GM23338 (cell line): ENCODE measurements around the gene CLDN24. TPM values are rescaled to one million over a fixed set of nuclear protein-coding genes. Genes with fewer than 3 reads are reported as not detected.

Experiments used
- CREB1 ChIP-seq: fragments of 250-450 bp; sonication (Bioruptor Pico); IDR thresholded peaks from 2 replicates; pipeline ENCODE4 v1.5.0; 2020; ENCODE audit warnings: low read depth, mild to moderate bottlenecking, moderate library complexity
- NANOG ChIP-seq: IDR thresholded peaks from 2 replicates; pipeline ENCODE4 v1.6.1; 2016; ENCODE audit warnings: antibody characterized with exemption, borderline replicate concordance
- POLR2AphosphoS5 ChIP-seq: IDR thresholded peaks from 2 replicates; pipeline ENCODE4 v1.6.1; 2016; ENCODE audit warnings: antibody characterized with exemption, low read depth
- REST ChIP-seq: IDR thresholded peaks from one replicate; pipeline ENCODE4 v1.6.1; 2018; ENCODE audit warnings: antibody characterized with exemption; ENCODE audit not compliant: unreplicated experiment
- polyA plus RNA-seq: library from polyadenylated mRNA; unstranded; fragments of >200 nt; fragmentation: Nextera tagmentation; extraction: Ambion mirVana; gene quantifications from 2 replicates; pipeline ENCODE4 v1.2.1, GENCODE V29; 2016
- total RNA-seq: library from RNA; depleted of rRNA; stranded (reverse); fragments of >200 nt; shearing (Covaris generic); gene quantifications from 2 replicates; pipeline ENCODE4 v1.2.3, GENCODE V29; 2014; rRNA removed

CLDN24 gene
- total and polyA plus RNA-seq, 2 experiments from 2014 or later, result not detected

DNA sequence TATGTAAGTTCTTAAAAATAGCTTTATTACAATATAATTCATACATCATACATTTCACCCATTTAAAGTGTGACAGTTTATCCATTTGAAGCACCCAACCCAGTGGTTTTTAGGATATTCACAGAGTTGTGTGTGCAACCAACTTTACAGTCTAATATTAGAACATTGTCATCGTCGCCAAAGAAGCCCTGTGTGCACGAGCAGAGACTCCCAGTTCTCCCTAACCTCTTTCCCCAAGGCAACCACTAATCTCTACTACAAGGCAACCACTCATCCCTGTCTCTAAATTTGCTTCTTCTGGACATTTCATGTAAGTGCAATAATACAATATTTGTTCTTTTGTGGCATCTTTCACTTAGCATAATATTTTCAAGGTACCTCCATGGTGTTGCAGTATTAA is 49.8 kb downstream of the CLDN24 start (continued):
- no peak for TF ChIP-seq REST
- no peak for TF ChIP-seq CREB1 (CRISPR knock-in tag)
- TF ChIP-seq NANOG, result no peak
- no peak for TF ChIP-seq POLR2AphosphoS5

Other genes with a start within 250 kb of the CLDN24 start
- 64.7 and 74.2 TPM in 2 replicates for gene WWC2, start 223.2 kb downstream of the CLDN24 start, total RNA-seq
- 48.9 and 50.5 TPM in 2 replicates for gene WWC2, start 223.2 kb downstream of the CLDN24 start, polyA plus RNA-seq
- not detected in 2 replicates for gene CLDN22, start 2.1 kb downstream of the CLDN24 start, total RNA-seq
- not detected in 2 replicates for gene CLDN22, start 2.1 kb downstream of the CLDN24 start, polyA plus RNA-seq
- 22.4 and 27.2 TPM in 2 replicates for gene CDKN2AIP, start 122.2 kb upstream of the CLDN24 start, total RNA-seq
- 12.9 and 15.2 TPM in 2 replicates for gene CDKN2AIP, start 122.2 kb upstream of the CLDN24 start, polyA plus RNA-seq
- 18.5 and 21.5 TPM in 2 replicates for gene ING2, start 182.6 kb upstream of the CLDN24 start, total RNA-seq
- gene ING2, start 182.6 kb upstream of the CLDN24 start, polyA plus RNA-seq, result 32.8 and 34.2 TPM in 2 replicates